Osteocyte (in vitro differentiated cells): ENCODE data around the gene COMP. TPM values are rescaled to one million over a fixed set of nuclear protein-coding genes. Genes with fewer than 3 reads are reported as not detected.
"Not testable (repeated sequence)": the region's sequence is repeated elsewhere in the genome, so short reads cannot be mapped to it uniquely, and the experiment has no call there.

ENCODE experiments used
- DNase-seq: peaks from one replicate; pipeline ENCODE4 v3.0.0; 2021; ENCODE audit warnings: mixed read lengths; ENCODE audit not compliant: unreplicated experiment; ENCODE audit errors: extremely low spot score
- H3K27ac Mint-ChIP-seq: one replicate; pipeline ENCODE4 v1.8.0; 2021; ENCODE audit warnings: mild to moderate bottlenecking, mixed read lengths; ENCODE audit not compliant: unreplicated experiment
- H3K27me3 Mint-ChIP-seq: one replicate; pipeline ENCODE4 v1.8.0; 2021; ENCODE audit warnings: mixed read lengths; ENCODE audit not compliant: unreplicated experiment
- H3K36me3 Mint-ChIP-seq: one replicate; pipeline ENCODE4 v1.8.0; 2021; ENCODE audit warnings: mixed read lengths; ENCODE audit not compliant: unreplicated experiment
- H3K4me1 Mint-ChIP-seq: one replicate; pipeline ENCODE4 v1.8.0; 2021; ENCODE audit warnings: mixed read lengths; ENCODE audit not compliant: unreplicated experiment
- H3K4me3 Mint-ChIP-seq: one replicate; pipeline ENCODE4 v1.8.0; 2021; ENCODE audit warnings: mild to moderate bottlenecking, moderate library complexity, mixed read lengths; ENCODE audit not compliant: unreplicated experiment
- H3K9me3 Mint-ChIP-seq: one replicate; pipeline ENCODE4 v1.8.0; 2021; ENCODE audit warnings: mixed read lengths; ENCODE audit not compliant: unreplicated experiment
- total RNA-seq: library from RNA; stranded (reverse); gene quantifications from 2 replicates; pipeline ENCODE4 v1.2.1, GENCODE V29; 2021
- TF ChIP-seq, protein P1 (sequence below): fragments of 200-600 bp; sonication (generic); IDR thresholded peaks from 2 replicates; pipeline ENCODE4 v1.5.0; 2021; ENCODE audit warnings: antibody characterized with exemption, mild to moderate bottlenecking, moderate library complexity

The COMP gene
- total RNA-seq, 1 donor from 2014 or later: 0.13 TPM

DNA sequence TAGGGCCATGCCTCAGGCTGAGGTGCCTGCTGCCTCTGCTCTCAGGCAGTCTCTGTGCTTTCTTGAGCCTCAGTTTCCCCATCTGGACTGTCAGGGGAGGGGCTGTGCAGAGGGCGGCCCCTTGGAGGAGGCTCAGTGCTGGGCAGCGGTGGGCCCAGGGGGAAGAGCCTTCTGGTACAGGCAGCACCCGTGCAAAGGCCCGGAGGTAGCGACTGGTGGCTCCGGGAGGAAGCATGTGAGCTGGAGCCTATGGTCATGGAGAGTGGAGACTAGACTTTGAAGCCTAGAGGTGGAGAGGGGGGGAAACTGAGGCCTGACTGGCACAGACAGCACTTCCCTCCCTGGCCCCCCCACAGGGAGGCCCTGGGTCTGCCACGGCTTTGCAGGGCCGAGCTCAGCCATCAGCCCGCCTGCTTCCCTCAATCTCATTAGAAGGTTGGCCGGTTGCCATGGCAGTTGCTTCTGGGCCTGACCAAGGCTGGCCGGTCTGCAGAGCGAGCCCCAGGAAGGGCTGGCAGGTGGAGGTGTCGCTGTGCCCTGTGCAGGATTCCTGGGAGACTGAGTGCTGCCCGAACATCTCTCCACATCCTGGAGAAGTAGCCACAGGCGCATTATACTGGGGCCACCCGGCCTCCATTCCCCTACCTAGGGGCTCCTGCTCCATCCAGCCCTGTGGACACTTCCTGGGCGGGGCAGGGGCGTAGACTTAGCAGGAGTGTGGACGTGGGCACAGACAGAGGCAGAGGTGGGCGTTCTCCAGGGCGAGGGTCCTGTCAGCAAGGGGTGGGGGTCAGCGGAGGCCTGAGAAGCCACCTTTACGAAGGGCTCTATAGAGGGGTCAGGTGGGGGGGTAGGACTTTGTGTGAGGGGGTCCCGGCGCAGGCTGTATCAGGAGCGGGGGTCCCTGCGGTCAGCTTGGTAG lies 54.4 kb downstream of the COMP start:
- no peak overlapping the region for H3K4me3 Mint-ChIP-seq
- TF ChIP-seq, protein P1, sequence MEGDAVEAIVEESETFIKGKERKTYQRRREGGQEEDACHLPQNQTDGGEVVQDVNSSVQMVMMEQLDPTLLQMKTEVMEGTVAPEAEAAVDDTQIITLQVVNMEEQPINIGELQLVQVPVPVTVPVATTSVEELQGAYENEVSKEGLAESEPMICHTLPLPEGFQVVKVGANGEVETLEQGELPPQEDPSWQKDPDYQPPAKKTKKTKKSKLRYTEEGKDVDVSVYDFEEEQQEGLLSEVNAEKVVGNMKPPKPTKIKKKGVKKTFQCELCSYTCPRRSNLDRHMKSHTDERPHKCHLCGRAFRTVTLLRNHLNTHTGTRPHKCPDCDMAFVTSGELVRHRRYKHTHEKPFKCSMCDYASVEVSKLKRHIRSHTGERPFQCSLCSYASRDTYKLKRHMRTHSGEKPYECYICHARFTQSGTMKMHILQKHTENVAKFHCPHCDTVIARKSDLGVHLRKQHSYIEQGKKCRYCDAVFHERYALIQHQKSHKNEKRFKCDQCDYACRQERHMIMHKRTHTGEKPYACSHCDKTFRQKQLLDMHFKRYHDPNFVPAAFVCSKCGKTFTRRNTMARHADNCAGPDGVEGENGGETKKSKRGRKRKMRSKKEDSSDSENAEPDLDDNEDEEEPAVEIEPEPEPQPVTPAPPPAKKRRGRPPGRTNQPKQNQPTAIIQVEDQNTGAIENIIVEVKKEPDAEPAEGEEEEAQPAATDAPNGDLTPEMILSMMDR: no peak
- peak; percentile 80 for DNase-seq
- H3K27me3 Mint-ChIP-seq: no peaks in the 10 kb centered on the region
- no peaks in the 10 kb centered on the region for H3K9me3 Mint-ChIP-seq
- no peak overlapping the region for H3K27ac Mint-ChIP-seq
- peaks cover 14% of the 10 kb centered on the region for H3K4me1 Mint-ChIP-seq
- no peaks in the 10 kb centered on the region for H3K36me3 Mint-ChIP-seq

DNA sequence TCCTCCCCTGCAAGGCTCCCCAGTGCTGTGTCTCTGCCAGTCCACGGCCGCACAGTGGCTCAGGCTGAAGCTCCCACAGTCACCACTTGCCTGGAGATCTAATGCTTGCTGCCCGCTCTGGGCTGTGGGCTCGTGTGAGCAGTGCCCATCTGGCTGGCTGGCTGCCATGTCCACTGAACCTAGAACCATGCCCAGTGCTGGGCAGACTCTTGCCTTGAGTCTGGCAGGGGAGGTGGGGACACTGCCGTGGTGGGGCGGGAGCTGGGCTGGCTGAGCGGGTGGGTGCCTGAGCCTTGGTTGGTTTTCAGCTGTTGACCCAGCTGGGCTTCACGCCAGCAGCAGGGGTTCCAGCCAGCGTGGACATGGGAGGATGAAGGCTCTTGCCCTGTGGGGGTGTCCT lies 55.4 kb downstream of the COMP start:
- Mint-ChIP-seq H3K36me3 (no peaks in the 10 kb centered on the region), H3K9me3 (no peaks in the 10 kb centered on the region), H3K4me1 (peaks cover 14% of the 10 kb centered on the region), H3K27me3 (no peaks in the 10 kb centered on the region), H3K27ac (no peak overlapping the region), H3K4me3 (no peak overlapping the region)
- TF ChIP-seq, protein P1: no peak
- no peak for DNase-seq

DNA sequence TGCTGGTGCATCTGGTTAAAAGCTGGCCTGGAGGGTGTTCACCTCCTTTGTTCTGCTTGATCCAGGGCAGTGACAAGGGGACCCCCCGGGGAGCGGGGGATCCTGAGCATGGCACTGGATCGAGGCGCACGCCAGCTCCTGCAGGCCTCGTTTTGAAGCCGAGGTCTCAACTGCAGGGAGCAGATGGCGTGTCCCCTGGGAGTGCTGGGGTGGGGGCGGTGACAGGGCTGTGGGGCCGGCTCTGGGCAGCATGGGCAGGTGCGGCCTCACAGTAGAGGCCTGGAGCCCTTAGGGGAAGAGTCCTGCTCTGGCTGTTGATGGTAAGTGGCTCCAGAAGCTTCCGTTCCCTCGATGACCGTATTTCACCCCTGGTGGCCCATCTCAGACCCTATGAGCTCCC lies 55.8 kb downstream of the COMP start:
- no peak overlapping the region for H3K4me3 Mint-ChIP-seq
- TF ChIP-seq, protein P1: no peak
- no peak overlapping the region for H3K27ac Mint-ChIP-seq
- no peaks in the 10 kb centered on the region for H3K9me3 Mint-ChIP-seq
- H3K36me3 Mint-ChIP-seq: no peaks in the 10 kb centered on the region
- no peaks in the 10 kb centered on the region for H3K27me3 Mint-ChIP-seq
- H3K4me1 Mint-ChIP-seq: peaks cover 14% of the 10 kb centered on the region
- DNase-seq: no peak

DNA sequence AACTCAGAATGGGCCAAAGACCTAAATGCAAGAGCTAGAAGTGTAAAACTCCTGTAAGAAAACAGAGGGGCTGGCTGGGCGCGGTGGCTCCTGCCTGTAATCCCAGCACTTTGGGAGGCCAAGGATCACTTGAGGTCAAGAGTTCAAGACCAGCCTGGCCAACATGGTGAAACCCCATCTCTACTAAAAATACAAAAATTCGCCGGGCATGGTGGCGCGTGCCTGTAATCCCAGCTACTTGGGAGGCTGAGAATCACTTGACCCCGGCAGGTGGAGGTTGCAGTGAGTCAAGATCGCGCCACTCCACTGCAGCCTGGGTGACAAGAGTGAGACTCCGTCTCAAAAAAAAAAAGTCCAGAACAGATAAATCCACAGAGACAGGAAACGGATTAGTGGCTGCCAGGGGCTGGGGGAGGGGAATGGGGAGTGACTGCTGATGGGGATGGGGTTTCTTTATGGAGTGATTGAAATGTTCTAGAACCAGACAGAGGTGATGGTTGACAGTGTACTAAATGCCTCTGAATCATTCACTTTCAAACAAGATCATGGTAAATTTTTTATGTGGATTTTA lies 57.3 kb downstream of the COMP start:
- H3K27me3 Mint-ChIP-seq, DNase-seq, H3K4me3 Mint-ChIP-seq, H3K36me3 Mint-ChIP-seq, H3K9me3 Mint-ChIP-seq: not testable (repeated sequence)
- H3K4me1 Mint-ChIP-seq: peaks cover 14% of the 10 kb centered on the region
- peak overlapping the region; percentile 67 for H3K27ac Mint-ChIP-seq

DNA sequence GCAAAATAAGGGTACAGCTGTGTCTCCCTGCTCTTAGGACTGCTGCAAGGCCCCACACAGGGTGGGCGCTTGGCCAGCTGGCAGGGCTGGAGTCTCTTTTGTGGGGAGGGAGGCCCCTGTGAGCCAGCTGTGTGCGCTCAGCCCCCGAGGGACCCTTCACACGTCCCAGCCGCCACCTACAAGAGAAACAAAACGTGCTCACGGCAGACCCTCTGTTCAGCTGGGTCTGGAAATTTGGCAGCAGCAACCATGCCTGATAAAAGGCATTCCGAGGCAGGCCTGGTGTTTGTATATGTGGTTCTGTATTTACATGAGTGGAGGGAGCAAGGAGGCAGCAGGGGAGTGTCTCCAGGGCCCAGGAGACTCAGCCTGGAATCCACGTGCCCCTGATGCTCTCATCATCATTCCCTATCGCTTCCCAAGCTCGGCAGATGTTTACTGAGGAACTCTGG lies 57.9 kb downstream of the COMP start:
- Mint-ChIP-seq H3K9me3 (no peaks in the 10 kb centered on the region), H3K4me3 (no peak overlapping the region), H3K27ac (peak overlapping the region; percentile 67), H3K4me1 (peaks cover 14% of the 10 kb centered on the region), H3K27me3 (no peaks in the 10 kb centered on the region), H3K36me3 (no peaks in the 10 kb centered on the region)
- TF ChIP-seq, protein P1: no peak
- no peak for DNase-seq

Other genes with a start within 250 kb of the COMP start
- 242 and 253 TPM in 2 replicates for gene FKBP8, start 247.7 kb downstream of the COMP start, total RNA-seq
- 66.5 and 70.6 TPM in 2 replicates for gene KXD1, start 233.4 kb downstream of the COMP start, total RNA-seq
- gene UBA52, start 219.4 kb downstream of the COMP start, total RNA-seq: 1,032 and 1,081 TPM in 2 replicates
- 55.7 and 59.4 TPM in 2 replicates for gene REX1BD, start 202.5 kb downstream of the COMP start, total RNA-seq
- 17.0 and 18.7 TPM in 2 replicates for gene CRLF1, start 184.5 kb downstream of the COMP start, total RNA-seq
- gene TMEM59L, start 178.4 kb downstream of the COMP start, total RNA-seq: 4.7 and 5.9 TPM in 2 replicates
- gene KLHL26, start 154.3 kb downstream of the COMP start, total RNA-seq: 12.4 and 13.2 TPM in 2 replicates
- gene CRTC1, start 107.6 kb downstream of the COMP start, total RNA-seq: 24.0 and 25.7 TPM in 2 replicates
- gene UPF1, start 40.7 kb upstream of the COMP start, total RNA-seq: 58.0 and 64.2 TPM in 2 replicates
- gene CERS1, start 104.9 kb upstream of the COMP start, total RNA-seq: 6.5 and 8.5 TPM in 2 replicates
- 162 and 175 TPM in 2 replicates for gene COPE, start 128.1 kb upstream of the COMP start, total RNA-seq
- gene DDX49, start 128.4 kb upstream of the COMP start, total RNA-seq: 59.7 and 63.9 TPM in 2 replicates
- 68.8 and 68.9 TPM in 2 replicates for gene HOMER3, start 149.9 kb upstream of the COMP start, total RNA-seq
- gene SUGP2, start 242.2 kb upstream of the COMP start, total RNA-seq: 77.6 and 81.8 TPM in 2 replicates
- gene ARMC6, start 242.3 kb upstream of the COMP start, total RNA-seq: 26.9 and 27.0 TPM in 2 replicates